ENCODE data around the gene PCBP3.

The PCBP3 gene

DNA sequence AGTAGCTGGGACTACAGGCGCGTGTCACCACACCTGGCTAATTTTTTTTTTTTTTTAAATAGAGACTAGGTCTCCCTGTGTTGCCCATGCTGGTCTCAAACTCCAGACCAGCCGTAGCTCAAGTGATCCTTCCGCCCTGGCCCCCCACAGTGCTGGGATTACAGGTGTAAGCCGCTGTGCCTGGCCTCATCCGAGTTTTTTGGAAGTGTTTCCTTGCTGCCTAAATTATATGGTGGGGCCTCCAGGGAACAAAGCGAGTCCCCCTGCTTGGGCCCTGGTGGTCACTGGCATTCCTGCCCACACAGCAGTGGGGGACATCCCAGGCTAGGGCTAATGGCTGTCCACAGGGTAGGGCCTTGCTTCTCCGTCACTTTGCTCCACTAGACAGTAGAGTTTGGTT is 143.8 kb downstream of the PCBP3 start:
- no peak for DNase-seq (ENCODE audit: low spot score)

DNA sequence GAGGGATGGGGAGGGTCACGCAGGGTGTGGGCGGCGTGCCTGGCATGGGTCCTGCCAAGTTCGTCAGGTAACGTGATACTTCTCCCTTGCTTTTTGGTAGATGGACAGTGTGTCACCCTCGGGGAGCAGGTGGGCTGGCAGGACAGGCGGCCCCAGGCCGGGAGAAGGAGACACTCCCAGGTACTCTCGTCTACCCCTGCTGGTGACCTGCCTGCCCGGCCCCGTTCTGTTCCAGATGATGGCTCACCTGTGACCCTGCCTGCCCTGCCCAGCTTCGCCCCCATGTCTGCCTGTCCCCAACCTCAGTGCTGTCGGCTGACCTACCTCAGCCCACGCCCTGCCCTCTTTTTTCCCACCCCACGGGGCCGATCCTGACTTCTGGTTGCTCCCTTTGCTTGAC is 144.7 kb downstream of the PCBP3 start:
- DNase-seq (ENCODE audit: low spot score): no peak

GRCh38 chr21:45788637-45789506 is 145.3 kb downstream of the PCBP3 start:
- no peak for DNase-seq (ENCODE audit: low spot score)

GRCh38 chr21:45790427-45790826 is 146.9 kb downstream of the PCBP3 start:
- DNase-seq (ENCODE audit: low spot score): no peak

- no peak for DNase-seq (ENCODE audit: low spot score)
These were observed 148.3 kb downstream of the PCBP3 start for GRCh38 chr21:45791562-45792418.

DNA sequence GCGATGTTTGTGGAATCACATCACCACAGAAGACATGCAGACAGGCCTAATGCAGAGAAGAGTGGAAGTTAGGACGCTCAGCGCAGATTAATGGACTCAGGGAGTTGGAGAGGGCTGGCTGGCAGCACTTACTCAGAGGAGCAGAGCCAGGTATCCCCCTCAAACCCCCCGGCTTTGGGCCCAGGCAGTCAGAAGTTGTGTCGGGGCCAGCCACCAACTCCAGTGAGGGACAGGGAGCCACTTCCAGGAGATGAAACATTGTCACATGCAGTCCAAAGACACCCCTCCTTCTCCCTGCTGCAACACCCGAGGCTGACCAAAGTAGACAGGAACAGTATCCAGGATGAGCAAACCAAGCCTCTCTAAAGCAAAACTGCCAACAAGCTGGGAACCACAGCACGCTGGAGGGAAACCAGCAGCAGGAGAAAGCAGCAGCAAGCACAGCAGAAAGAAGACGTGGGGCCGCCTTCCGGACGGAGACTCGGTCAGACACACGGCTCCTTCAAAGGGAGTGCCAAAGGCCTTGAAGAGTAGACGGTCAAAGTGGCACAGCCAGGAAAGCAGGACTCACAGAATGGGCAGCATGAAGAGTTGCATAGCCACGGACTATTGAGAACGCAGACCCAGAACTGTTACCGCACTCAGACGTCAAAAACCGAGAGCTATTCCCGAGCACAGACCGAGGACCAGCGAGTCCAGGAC is 149.3 kb downstream of the PCBP3 start:
- DNase-seq (ENCODE audit: low spot score): no peak

DNA sequence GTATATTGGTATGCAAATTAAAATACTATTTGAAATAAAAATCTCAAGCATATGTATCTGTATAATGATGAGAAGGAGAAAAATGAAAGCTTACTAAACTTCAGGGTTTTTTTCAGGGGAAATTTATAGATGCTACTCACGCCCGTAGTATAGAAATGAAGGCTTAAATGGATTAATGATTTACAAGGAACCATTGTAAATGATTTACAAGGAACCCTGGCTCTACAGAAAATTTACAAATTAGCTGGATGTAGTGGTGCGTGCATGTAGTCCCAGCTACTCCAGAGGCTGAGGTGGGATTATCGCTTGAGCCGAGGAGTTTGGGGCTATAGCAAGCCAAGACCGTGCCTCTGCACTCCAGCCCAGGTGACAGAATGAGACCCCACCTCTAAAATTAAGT is 150.5 kb downstream of the PCBP3 start:
- no peak for DNase-seq (ENCODE audit: low spot score)

- DNase-seq (ENCODE audit: low spot score): no peak
These were observed 152.5 kb downstream of the PCBP3 start for GRCh38 chr21:45796003-45796402.

GRCh38 chr21:45797338-45797737 is 153.8 kb downstream of the PCBP3 start:
- DNase-seq (ENCODE audit: low spot score): no peak

GRCh38 chr21:45799765-45800338 is 156.3 kb downstream of the PCBP3 start:
- DNase-seq (ENCODE audit: low spot score): no peak

DNA sequence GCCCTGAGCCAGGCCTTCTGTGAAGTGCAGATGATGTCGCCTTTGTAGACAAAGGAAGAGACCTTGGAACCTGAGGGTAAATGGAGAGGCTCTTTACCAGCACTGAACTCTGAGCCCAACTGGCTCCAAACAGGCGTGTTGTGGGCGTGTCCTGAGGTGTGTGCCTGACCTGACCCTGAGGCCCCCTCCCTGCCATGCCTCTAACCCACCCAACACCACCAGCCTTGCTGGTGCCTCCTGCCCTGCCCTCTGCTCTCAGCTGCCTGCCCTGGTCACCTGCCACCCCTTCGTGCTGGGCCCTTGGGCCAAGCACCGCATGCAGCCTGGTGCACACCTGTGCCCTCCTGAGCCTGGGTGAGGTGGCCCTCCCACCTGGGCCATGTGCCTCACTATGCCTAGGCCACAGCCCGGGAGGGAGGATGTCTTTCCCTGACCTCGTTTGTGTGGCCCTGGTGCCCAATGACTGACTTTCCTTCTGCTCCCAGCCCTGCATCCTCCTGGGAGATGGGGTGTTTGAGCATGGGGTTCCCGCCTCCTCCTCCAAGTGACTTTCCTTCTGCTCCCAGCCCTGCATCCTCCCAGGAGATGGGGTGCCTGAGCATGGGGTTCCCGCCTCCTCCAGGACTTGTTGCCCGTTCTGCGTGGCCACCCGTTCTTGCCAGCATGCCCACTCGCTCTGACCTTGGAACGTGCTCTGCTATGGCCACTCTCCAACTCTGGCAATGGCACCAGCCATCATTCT is 157.0 kb downstream of the PCBP3 start:
- DNase-seq (ENCODE audit: low spot score): no peak

DNA sequence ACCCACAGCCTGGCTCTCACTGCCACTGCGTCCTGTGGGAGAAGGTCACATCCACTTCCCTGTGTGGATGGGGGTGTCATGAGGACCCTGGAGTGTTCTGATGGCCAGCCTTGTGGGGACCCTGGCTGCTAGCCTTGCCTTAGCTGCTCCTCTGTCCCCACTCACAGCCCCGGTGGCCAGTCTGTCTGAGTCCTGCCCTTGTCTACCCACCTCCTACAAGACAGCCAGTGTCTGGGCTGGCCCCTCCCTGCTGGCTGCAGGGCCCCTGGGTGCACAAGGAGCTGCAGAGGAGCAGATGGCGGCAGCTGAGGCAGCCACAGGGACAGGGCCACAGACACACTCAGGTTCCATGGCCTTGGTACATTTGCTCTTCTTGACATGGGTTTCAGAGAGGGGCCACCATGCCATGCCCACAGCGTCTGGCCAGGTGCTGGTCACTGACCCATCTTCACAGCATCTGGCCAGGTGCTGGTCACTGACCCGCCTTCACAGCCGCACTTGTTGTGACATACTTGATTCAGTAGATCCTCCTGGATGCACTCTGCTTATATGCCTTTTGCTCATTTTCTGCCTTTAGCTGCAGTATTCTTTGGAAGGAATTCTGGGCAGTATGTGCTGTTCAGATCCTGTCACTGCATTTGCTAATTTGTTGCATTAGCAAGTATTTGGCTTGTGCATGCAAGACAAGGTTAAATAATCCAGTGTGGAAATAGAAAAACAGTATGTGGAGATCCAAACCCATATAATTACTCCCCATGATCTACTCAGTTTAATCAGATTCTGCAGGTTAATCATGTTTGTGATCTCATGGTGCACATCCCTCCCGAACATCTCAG is 157.8 kb downstream of the PCBP3 start:
- no peak for DNase-seq (ENCODE audit: low spot score)

DNA sequence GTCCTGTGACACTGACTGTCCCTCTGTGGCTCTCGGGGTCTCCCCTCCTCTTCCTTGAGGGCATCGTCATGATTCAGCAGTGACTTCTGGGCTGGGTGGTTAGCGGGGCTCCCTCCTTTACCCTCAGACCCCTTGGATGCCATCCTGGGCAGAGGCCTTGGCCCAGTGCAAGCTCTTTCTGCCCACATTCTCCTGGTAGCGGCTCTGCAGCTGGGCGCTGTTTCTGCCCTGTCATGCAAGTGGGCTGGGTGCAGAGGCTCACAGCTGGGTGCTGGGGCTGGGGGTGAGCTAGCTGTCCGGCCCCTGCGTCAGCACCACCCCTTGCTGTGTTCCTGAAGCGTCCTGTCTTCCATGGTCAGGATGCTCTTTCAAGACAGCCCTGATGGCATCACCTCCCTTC is 158.5 kb downstream of the PCBP3 start:
- no peak for DNase-seq (ENCODE audit: low spot score)

DNA sequence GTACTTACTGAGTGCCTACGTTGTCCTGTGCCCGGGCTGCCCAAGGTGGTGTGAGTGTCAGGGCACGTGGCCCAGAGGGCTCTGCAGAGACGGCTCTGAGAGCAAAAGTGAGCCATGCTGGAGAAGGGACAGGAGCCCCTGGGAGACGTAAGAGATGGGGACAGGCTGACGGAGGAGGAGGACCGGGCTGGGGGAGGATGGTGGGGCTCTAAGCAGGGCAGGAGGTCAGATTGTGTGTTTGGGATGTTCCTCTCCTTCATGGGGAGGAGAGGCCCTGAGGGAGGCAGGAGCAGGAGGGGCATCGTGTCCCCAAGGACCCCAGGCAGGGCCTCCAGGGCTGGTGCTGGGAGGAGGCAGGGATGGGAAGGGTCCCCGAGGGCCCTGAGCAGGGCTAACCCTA is 158.9 kb downstream of the PCBP3 start:
- no peak for DNase-seq (ENCODE audit: low spot score)

- DNase-seq (ENCODE audit: low spot score): no peak
These were observed 159.6 kb downstream of the PCBP3 start for GRCh38 chr21:45802956-45803617.

- DNase-seq (ENCODE audit: low spot score): no peak
These were observed 160.3 kb downstream of the PCBP3 start for GRCh38 chr21:45803618-45804340.

- DNase-seq (ENCODE audit: low spot score): no peak
These were observed 161.3 kb downstream of the PCBP3 start for GRCh38 chr21:45804809-45805313.

DNA sequence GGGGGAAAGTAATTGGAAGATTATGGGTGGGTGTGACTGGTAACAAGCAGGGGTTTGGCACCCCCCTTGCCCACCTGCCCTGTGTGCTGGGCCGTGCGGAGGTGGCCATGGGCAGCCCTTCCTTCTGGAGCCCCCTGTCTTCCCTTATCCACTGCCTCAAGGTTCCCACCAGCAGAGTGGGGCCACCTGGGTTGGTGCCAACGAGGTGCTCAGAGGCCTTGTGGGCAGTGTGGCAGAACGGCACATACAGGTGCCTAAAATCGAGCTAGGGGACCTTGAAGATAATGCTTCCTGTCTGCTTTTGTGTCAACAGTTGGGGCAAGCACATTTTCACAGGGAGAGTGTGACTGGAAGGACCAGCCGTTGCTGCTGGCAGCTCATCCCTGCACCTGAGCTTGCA is 161.8 kb downstream of the PCBP3 start:
- no peak for DNase-seq (ENCODE audit: low spot score)

- no peak for DNase-seq (ENCODE audit: low spot score)
These were observed 162.5 kb downstream of the PCBP3 start for GRCh38 chr21:45806042-45806441.
